ENCODE measurements around the gene QPRT.
"Not testable (repeated sequence)": the region's sequence is repeated elsewhere in the genome, so short reads cannot be mapped to it uniquely, and the experiment has no call there.

The QPRT gene

DNA sequence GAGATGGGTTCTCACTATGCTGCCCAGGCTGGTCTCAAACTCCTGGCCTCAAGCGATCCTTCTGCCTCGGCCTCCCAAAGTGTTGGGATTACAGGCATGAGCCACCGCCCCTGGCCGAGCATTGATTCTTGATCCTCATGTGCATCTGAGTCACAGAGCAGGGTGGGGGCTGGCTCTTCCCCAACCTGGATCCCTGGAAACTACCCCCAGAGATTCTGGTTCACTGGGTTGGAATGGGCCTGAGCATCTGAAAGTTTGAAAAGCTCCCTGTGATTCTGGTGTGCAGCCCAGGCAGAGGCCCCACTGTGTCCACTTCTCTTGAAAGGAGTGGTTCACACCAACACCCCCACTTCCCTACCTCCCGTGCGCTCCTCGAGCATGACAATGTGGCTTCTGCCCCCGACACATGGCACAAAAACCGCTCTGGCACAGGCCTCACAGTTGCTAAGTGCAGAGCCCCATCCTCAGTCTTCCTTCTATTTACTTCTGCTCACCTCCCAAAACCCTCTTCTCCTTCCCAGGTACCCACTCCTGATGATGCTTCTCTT, 4.6 kb downstream of the QPRT start:
- TF ChIP-seq POLR2A (IDR thresholded peaks at IDR 0.05; ENCODE audit: low read depth, low read length) (no peak), POLR2AphosphoS5 (IDR thresholded peaks at IDR 0.05; ENCODE audit: low read depth, low read length) (no peak), TAF1 (IDR thresholded peaks at IDR 0.05; ENCODE audit: borderline replicate concordance, low read depth, low read length) (no peak)
- DNase-seq (ENCODE audit: insufficient read length) (no peak), FAIRE-seq (no peak)

DNA sequence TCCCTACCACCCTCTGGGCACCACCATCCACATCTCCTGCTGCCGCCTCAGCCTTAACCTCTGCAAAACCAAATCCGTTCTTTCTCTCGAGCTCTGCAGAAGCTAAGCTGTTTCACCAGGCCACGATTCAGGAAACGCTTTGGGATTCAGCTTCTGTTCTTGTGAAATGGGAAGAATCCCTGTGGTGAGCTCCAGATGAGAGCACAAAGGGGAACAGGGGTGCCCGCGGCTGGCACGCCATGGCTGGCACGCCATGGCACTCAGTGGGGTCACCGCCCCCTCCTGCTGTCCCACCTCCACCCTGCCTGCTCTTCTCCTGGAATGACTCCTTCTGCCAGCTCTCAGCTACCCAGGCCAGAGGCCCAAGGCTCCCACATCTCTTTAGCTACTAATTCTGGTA, 5.7 kb downstream of the QPRT start:
- FAIRE-seq: no peak
- TF ChIP-seq TAF1 (IDR thresholded peaks at IDR 0.05; ENCODE audit: borderline replicate concordance, low read depth, low read length): no peak
- no peak for TF ChIP-seq POLR2AphosphoS5 (IDR thresholded peaks at IDR 0.05; ENCODE audit: low read depth, low read length)
- TF ChIP-seq POLR2A (IDR thresholded peaks at IDR 0.05; ENCODE audit: low read depth, low read length): no peak
- no peak for DNase-seq (ENCODE audit: insufficient read length)

DNA sequence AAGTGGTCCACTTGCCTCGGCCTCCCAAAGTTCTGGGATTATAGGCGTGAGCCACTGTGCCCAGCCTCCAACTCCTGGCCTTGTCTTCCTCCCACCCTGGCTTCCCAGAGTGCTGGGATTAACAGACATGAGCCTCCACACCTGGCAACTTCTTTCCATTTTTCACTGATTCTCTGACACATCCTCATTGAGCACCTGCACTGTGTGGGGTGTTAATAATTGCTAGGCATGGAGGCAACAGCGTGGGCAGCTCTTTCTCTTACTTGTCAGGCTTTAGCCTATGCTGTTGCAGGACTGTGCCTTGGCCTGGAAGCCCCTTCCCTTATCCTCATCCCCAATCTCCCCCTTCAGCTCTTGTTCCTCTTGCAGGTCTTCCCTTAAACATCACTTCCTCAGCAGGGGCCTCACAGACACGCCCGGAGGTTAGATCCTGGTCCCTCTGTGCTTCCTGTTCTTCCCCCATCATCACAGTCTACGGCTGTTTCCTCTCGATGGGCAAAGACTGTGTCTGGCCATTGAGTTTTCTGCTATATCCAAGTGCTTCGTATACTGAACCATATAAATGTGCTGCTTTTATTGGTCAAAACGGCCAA, 7.9 kb downstream of the QPRT start:
- no peak for TF ChIP-seq POLR2A (IDR thresholded peaks at IDR 0.05; ENCODE audit: low read depth, low read length)
- no peak for TF ChIP-seq TAF1 (IDR thresholded peaks at IDR 0.05; ENCODE audit: borderline replicate concordance, low read depth, low read length)
- no peak for TF ChIP-seq POLR2AphosphoS5 (IDR thresholded peaks at IDR 0.05; ENCODE audit: low read depth, low read length)
- DNase-seq (ENCODE audit: insufficient read length) (no peak), FAIRE-seq (no peak)

DNA sequence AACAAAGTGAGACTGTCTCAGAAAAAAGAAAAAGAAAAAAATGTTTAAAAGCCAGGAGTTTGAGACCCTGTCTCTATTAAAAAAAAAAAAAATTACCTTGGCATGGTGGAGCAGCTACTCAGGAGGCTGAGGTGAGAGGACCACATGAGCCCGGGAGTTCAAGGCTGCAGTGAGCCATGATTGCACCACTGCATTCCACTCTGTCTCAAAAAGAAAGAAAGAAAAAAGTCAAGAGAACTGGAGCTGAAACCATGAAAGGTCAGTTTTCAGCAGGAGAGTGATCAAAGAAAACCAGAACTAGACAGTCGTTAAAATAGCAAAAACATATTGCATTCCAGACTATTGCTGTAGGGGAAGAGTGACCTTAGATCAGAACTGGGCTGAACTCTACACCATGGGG, 8.8 kb downstream of the QPRT start:
- TF ChIP-seq TAF1 (IDR thresholded peaks at IDR 0.05; ENCODE audit: borderline replicate concordance, low read depth, low read length) (no peak), POLR2AphosphoS5 (IDR thresholded peaks at IDR 0.05; ENCODE audit: low read depth, low read length) (no peak), POLR2A (IDR thresholded peaks at IDR 0.05; ENCODE audit: low read depth, low read length) (no peak)
- FAIRE-seq (no peak), DNase-seq (ENCODE audit: insufficient read length) (no peak)

DNA sequence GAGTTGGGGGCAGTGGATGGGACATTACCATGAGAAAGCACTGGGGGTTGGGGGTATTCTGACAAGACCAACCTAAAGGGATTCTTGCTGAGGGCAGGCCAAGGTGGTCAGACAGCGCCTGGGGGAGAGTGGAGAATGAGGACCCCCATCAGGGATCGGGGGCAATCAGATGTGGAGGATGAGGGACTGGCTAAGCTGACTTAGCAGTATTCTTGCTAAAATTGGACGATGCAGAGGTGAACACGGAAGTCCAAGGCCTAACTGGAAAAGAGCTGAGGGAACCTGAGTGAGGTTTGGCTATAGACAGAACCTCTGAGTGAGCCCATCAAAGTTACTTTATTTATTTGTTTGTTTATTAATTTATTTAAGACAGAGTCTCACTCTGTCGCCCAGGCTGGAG, 9.2 kb downstream of the QPRT start:
- DNase-seq (ENCODE audit: insufficient read length) (no peak), FAIRE-seq (no peak)
- TF ChIP-seq POLR2AphosphoS5 (IDR thresholded peaks at IDR 0.05; ENCODE audit: low read depth, low read length) (no peak), TAF1 (IDR thresholded peaks at IDR 0.05; ENCODE audit: borderline replicate concordance, low read depth, low read length) (no peak), POLR2A (IDR thresholded peaks at IDR 0.05; ENCODE audit: low read depth, low read length) (no peak)

DNA sequence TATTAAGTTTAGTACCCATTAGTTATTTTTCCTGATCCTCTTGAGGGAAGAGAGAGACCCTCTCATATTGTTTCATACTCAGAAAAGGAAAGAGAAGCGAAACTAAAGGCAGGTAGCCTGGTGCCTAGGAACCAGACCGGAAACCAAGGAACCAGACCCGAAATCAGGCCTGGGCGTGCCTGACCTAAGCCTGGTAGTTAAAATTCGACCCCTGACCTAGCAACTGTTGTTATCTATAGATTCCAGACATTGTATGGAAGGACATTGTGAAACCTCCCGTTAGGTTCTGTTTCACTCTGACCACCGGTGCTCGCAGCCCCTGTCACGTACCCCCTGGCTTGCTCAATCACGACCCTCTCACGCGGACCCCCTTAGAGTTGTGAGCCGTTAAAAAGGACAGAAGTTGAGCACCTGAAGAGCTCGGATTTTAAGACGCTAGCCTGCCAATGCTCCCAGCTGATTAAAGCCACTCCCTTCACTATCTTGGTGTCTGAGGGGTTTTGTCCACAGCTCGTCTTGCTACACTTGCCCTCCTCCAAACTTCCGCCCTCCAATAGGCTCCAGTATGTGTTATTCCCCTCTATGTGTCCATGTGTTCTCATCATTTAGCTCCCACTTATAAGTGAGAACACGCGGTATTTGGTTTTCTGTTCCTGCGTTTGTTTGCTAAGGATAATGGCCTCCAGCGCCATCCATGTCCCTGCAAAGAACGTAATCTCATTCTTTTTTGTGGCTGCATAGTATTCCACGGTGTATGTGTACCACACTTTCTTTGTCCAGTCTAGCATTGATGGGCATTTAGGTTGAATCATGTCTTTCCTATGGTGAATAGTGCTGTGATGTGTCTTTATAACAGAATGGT, 10.7 kb downstream of the QPRT start:
- DNase-seq (ENCODE audit: insufficient read length): not testable (repeated sequence)

DNA sequence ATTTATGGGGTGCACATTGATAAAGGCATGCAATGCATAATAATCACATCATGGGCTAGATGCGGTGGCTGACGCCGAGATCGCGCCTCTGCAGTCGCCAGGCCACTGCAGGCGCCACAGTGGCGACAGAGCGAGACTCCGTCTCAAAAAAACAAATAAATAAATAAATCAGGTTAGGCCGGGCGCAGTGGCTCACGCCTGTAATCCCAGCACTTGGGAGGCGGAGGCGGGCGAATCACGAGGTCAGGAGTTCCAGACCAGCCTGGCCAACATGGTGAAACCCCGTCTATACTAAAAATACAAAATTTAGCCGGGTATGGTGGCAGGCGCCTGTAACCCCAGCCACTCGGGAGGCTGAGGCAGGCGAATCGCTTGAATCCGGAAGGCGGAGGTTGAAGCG, 13.6 kb downstream of the QPRT start:
- not testable (repeated sequence) for FAIRE-seq; DNase-seq (ENCODE audit: insufficient read length)

More for the DNA sequence above, 10.7 kb downstream of the QPRT start:
- not testable (repeated sequence) for FAIRE-seq

DNA sequence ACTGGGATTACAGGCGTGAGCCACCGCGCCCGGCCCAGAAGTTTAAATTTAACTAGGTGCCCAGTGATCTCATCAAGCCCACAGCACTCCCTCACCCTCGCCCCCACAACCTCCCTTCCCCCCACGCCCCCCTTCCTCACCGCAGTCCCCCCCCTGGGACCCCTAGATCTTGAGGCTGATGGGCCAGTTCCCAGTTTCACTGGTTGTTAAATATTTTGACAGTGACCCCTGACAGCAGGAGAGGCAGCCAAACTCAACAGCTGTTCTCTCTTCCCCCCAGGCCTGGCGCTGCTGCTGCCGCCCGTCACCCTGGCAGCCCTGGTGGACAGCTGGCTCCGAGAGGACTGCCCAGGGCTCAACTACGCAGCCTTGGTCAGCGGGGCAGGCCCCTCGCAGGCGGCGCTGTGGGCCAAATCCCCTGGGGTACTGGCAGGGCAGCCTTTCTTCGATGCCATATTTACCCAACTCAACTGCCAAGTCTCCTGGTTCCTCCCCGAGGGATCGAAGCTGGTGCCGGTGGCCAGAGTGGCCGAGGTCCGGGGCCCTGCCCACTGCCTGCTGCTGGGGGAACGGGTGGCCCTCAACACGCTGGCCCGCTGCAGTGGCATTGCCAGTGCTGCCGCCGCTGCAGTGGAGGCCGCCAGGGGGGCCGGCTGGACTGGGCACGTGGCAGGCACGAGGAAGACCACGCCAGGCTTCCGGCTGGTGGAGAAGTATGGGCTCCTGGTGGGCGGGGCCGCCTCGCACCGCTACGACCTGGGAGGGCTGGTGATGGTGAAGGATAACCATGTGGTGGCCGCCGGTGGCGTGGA, 15.6 kb downstream of the QPRT start:
- no peak for FAIRE-seq
- DNase-seq (ENCODE audit: insufficient read length): no peak

DNA sequence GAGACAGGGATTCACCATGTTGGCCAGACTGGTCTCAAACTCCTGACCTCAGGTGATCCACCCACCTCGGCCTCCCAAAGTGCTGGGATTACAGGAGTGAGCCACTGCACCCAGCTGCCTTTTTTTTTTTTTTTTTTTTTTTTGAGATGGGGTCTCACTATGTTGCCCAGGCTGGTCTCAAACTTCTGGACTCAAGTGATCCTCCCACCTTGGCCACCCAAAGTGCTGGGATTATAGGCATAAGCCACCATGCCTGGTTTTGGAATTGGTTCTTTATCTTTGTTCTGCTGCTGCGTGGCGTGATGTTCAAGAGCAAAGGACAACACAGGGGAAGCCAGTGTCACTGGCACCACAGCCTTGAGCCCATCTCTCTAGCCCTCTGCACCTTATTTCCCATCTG, 16.7 kb downstream of the QPRT start:
- FAIRE-seq; DNase-seq (ENCODE audit: insufficient read length): not testable (repeated sequence)

More for the DNA sequence above, 15.6 kb downstream of the QPRT start:
- no peak for TF ChIP-seq POLR2A (IDR thresholded peaks at IDR 0.05; ENCODE audit: low read depth, low read length)
- no peak for TF ChIP-seq TAF1 (IDR thresholded peaks at IDR 0.05; ENCODE audit: borderline replicate concordance, low read depth, low read length)

DNA sequence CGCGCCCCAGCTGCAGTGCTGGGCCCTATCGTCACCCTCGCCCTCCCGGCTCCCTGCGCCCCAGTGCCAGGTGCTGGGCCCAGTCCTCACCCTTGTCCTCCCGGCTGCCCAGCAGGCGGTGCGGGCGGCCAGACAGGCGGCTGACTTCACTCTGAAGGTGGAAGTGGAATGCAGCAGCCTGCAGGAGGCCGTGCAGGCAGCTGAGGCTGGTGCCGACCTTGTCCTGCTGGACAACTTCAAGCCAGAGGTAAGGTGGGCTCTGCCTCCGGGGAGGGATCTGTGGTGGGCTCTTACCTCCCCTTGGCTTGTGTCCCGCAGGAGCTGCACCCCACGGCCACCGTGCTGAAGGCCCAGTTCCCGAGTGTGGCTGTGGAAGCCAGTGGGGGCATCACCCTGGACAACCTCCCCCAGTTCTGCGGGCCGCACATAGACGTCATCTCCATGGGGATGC, 17.9 kb downstream of the QPRT start:
- FAIRE-seq (no peak), DNase-seq (ENCODE audit: insufficient read length) (no peak)
- TF ChIP-seq TAF1 (IDR thresholded peaks at IDR 0.05; ENCODE audit: borderline replicate concordance, low read depth, low read length): no peak
- TF ChIP-seq POLR2AphosphoS5 (IDR thresholded peaks at IDR 0.05; ENCODE audit: low read depth, low read length): no peak
- no peak for TF ChIP-seq POLR2A (IDR thresholded peaks at IDR 0.05; ENCODE audit: low read depth, low read length)

DNA sequence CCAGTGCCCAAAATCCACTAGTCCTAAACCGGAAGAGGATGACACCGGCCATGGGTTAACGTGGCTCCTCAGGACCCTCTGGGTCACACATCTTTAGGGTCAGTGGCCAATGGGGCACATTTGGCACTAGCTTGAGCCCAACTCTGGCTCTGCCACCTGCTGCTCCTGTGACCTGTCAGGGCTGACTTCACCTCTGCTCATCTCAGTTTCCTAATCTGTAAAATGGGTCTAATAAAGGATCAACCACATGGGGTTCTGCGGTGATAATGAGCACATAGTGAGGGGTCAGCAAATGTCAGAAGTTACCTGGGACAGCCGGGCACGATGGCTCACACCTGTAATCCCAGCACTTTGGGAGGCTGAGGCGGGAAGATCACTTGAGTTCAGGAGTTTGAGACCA, 18.4 kb downstream of the QPRT start:
- no peak for TF ChIP-seq POLR2A (IDR thresholded peaks at IDR 0.05; ENCODE audit: low read depth, low read length)
- no peak for TF ChIP-seq POLR2AphosphoS5 (IDR thresholded peaks at IDR 0.05; ENCODE audit: low read depth, low read length)
- TF ChIP-seq TAF1 (IDR thresholded peaks at IDR 0.05; ENCODE audit: borderline replicate concordance, low read depth, low read length): no peak
- no peak for DNase-seq (ENCODE audit: insufficient read length)
- FAIRE-seq: no peak

DNA sequence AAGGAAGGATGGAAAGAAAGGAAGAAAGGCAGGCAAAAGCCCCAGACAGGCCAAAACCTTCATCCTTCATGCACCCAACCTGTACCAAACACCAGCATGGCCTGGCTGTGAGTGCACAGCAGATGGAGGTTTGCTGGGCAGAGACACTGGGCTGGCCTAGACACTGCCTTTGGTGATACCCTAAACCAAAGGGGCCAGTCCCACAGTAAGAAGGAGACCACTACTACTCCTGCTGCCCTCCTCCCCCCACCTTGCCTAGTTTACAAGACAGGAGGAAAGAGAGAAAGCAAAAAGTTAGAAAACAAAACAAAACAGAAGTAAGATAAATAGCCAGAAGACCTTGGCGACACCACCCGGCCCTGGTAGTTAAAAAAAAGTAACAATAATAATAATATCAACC, 19.1 kb downstream of the QPRT start:
- TF ChIP-seq TAF1 (IDR thresholded peaks at IDR 0.05; ENCODE audit: borderline replicate concordance, low read depth, low read length) (no peak), POLR2A (IDR thresholded peaks at IDR 0.05; ENCODE audit: low read depth, low read length) (no peak), POLR2AphosphoS5 (IDR thresholded peaks at IDR 0.05; ENCODE audit: low read depth, low read length) (no peak)
- FAIRE-seq: no peak

More for the DNA sequence above, 19.1 kb downstream of the QPRT start:
- DNase-seq (ENCODE audit: insufficient read length): no peak
